ENCODE measurements around the gene FUS.
"Not testable (repeated sequence)": the region's sequence is repeated elsewhere in the genome, so short reads cannot be mapped to it uniquely, and the experiment has no call there.

FUS gene

DNA sequence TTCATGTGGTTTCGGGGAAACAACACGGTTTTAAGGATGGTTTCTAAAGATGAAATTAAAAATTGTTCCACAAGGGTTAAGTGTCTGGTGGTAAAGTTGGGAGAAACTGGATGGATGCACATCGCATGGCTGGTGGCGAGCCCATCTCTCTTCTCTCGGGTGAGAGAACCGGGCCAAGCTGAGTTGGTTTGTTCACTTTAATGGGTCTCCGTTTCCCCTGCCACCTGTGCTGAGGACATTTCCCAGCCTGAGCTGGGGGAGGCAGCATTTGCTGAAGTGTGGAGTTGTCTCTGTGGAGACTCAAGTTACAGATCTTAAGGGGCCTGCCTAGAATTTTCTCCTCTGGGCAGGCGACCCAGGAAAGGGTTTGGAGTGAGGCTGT is 7.9 kb downstream of the FUS start:
- DNase-seq = no peak

DNA sequence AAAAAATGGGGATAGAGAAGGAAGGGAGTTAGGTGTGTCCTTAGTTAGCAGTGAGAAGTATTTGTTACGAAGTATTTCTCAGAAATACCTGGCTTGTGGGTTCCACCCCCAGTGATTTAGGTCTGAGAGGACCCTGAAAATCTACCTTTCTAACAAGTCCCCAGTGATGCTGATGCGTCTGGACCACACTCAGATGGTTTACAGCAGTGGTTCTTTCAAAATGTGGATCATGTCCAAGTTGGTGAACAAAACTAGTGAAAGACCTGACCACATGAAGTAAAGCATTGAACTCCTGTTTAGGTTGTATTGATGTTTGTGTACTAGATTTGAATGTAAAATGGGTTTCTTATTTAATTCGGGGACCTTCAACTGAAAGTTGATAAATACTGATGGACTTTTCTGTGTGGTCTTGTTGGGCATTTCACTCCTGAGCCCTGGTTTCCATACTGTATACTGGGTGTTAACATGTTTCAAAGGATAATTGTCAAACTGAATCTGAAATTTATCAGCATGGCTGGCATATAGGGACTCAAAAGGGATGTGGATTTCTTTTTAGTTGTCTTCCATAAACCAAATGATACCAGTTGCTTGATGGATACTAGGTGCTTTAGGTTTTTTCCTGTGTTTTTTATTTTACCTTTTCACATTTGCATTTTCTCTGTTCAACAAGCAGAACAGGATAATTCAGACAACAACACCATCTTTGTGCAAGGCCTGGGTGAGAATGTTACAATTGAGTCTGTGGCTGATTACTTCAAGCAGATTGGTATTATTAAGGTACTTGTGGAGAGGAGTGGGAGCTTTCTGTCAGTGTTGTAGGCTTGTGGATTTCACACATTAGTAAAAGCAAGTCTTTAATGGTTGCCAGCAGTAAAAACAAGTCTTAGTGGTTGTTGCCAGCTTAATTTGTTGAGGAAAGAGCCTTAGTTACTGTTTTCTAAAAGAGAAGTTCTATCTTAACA is 8.8 kb downstream of the FUS start:
- DNase-seq = no peak

DNA sequence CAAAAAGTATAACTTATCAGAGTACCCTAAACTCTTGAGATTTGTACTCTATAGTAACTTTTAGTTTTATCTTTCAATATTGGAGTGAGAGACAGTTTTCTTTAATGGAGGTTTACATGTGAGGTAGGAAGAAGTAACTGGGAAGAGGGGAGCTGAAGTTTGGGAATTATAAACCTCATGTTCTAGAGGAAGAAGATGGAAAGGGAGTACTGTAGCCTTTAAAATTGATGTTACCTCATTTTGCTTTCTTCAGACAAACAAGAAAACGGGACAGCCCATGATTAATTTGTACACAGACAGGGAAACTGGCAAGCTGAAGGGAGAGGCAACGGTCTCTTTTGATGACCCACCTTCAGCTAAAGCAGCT is 9.5 kb downstream of the FUS start:
- no peak for DNase-seq

DNA sequence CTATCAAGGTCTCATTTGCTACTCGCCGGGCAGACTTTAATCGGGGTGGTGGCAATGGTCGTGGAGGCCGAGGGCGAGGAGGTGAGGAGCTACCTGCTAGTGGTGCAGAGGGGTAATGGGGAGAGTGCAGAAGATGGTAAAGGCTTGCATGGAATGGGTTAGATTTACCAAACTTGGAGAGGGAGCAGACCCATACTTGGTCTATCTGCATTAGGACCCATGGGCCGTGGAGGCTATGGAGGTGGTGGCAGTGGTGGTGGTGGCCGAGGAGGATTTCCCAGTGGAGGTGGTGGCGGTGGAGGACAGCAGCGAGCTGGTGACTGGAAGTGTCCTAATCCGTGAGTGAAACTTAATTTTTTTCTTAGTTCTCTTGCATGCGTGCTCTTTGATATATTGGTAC is 10.1 kb downstream of the FUS start:
- no peak for DNase-seq

DNA sequence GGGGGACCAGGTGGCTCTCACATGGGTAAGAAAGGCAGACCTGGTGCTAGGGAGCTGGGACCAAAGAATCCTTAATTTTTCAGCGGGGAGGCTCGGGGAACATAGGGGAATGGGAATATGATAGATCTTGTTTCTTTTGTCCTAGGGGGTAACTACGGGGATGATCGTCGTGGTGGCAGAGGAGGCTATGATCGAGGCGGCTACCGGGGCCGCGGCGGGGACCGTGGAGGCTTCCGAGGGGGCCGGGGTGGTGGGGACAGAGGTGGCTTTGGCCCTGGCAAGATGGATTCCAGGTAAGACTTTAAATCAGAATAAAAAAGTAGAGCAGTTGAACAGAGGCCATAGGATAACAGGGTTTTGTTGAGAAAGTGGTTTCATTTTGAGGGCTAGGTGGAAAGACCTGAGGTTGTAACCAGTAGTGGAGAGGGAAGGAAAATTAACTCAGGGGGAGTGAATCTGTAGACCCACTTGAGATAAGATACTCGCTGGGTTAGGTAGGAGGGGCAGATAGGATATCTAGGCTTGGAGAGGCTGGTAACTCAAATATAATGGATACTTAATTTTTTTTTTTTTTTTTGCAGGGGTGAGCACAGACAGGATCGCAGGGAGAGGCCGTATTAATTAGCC is 11.0 kb downstream of the FUS start:
- DNase-seq = no peak

DNA sequence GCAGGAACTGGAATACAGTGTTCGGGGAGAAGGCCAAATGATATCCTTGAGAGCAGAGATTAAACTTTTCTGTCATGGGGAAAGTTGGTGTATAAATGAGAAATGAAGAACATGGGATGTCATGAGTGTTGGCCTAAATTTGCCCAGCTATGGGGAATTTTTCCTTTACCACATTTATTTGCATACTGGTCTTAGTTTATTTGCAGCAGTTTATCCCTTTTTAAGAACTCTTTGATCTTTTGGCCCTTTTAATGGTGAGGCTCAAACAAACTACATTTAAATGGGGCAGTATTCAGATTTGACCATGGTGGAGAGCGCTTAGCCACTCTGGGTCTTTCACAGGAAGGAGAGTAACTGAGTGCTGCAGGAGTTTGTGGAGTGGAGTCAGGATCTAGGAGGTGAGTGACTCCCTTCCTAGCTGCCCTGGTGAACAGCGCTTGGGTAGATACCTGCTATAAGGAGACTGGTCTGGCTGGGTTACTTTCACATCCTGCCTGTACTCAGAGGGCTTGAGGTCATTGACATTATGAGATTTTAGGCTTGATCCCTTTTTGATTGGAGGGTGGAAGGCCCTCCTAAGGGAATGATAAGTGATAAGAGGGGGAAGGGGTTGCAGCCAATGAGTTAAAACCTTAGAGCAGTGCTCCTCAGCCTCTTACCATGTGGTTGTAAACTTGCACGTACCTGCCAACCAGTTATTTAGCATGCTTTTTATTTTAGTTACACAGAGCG is 11.9 kb downstream of the FUS start:
- no peak for DNase-seq

DNA sequence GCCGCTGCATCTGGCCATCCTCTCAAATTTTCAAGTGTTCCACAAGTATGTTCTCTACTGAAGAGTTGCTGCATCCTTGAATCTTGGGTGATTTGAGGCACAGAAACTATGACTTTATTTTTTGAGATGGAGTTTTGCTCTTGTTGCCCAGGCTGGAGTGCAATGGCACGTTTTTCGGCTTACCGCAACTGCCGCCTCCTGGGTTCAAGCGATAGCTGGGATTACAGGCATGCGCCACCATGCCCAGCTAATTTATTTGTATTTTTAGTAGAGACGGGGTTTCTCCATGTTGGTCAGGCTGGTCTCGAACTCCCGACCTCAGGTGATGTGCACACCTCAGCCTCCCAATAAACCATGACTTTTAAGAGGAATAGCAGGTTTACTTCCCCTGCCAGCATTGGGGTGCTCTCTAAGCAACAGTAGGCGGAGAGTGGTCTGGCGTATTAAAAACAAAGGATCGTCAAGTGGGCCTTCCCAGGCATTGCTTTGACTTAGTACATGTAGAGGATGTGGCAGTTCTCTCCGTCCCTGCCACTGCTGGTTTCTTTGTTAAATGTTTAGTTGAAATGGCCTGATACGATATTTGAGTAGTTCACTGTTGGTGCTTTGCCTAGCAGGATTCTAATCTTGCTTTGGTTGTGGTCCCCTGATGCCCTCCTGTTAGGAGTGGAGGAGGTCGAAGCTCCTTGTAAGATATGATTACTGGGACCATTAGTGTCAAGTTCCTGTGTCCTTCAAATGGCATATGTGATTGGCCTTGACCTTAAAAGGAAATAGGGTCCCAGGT is 13.1 kb downstream of the FUS start:
- DNase-seq = no peak

DNA sequence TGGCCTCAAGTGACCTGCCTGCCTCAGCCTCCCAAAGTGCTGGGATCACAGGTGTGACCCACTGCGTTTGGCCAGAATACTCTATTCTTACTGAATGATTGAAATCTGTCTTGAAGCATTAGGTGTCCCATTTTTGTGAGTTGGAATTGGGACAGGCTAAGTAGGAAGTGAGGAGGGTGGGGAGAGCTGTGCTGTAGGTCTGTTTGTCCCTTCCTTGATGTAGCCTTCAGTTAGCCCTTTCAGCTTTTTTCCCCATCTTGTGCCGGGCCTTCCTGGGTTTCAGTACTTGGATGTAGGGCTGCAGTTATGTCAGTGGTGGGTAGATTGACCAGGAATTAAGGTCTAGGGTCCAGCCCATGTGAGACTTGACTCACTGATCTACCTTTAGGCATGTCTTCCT is 13.9 kb downstream of the FUS start:
- no peak for DNase-seq

DNA sequence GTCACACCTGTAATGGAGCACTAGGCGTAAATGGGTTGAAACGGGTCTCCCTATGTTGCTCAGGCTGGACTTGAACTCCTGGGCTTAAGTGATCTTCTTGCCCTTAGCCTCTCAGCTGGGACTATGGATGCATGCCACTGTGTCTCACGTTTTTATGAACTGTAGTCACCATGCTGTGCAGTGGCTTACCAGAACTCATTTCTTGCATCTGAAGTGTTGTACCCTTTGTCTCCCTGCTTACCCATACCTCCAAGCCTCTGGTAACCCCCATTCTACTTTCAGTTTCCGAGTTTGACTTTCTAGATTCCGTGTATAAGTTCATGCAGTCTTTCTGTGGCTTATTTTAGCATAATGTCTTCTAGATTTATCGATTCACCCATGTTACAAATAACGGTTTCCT is 15.0 kb downstream of the FUS start:
- DNase-seq = no peak

DNA sequence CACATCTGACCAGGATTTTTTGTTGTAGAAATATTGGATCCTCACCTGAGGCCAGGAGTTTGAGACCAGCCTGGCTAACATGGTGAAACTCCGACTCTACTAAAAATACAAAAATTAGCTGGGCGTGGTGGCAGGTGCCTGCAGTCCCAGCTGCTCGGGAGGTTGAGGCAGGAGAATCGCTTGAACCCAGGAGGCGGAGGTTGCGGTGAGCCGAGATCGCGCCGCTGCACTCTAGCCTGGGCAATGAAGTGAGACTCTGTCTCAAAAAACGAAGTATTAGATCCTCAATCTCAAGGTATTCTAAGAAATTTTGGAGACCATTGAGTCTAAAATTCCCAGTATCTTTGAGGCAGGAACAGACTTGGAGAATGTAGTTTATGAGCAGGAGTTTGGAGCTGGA is 15.9 kb downstream of the FUS start:
- DNase-seq = not testable (repeated sequence)

DNA sequence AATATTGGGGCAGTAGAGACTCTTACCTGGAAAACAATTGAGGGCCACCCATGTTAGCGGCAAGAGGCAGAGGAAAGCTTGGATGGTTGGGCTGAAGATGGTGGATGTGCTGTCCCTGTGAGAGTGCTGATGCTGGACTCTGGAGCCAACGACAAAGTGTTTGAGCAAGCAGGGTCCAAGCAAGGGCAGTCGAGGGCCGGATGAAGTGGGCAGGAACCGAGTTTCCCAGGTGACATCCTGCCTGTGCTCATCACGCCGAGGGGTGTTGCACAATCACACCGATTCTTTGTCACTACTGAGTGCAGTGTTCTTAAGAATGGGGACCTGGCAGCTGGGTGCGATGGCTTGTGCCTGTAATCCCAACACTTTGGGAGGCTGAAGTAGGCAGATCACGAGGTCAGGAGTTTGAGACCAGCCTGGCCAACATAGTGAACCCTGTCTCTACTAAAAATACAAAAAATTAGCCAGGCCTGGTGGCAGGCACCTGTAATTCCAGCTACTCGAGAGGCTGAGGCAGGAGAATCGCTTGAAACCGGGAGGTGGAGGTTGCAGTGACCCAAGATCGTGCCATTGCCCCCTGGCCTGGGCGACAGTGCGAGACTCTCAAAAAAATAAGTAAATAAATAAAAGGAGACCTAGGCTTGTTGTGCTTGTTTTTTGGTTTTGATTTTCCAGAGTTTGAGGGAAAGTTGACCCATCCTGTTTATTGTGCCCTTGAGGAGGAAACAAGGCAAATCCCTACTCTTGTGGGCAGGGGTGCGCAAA is 16.6 kb downstream of the FUS start:
- no peak for DNase-seq

DNA sequence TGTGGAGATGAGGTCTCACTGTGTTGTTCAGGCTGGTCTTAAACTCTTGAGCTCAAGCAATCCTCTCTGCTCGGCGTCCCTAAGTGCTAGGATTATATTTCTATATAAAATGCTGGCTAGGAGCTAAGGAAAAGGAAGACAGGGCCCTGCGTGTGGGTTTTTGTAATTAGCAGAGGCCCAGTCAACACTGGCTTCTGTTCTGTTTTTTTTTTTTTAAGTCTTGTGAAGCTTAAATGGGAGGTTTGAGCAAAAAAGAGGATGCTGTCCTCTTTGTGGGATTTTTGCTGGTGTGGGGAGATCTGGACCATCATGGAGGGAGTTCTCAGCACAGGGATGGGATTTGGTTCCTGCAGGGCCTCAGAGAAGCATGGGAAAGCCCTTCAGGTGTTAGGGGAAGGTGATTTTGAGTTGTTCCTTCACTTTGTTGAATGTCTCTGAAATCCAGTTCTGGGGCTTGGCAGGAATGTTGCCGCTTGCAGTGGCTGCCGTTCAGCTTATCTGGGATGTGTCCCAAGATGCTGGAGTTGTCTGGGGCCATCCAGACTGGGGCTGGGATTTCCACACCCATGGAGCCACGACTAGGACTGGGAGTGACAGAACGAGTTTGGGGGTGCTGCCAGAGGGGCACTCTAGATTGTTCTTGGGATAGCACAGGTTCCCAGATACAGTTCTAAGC is 18.4 kb downstream of the FUS start:
- no peak for DNase-seq

DNA sequence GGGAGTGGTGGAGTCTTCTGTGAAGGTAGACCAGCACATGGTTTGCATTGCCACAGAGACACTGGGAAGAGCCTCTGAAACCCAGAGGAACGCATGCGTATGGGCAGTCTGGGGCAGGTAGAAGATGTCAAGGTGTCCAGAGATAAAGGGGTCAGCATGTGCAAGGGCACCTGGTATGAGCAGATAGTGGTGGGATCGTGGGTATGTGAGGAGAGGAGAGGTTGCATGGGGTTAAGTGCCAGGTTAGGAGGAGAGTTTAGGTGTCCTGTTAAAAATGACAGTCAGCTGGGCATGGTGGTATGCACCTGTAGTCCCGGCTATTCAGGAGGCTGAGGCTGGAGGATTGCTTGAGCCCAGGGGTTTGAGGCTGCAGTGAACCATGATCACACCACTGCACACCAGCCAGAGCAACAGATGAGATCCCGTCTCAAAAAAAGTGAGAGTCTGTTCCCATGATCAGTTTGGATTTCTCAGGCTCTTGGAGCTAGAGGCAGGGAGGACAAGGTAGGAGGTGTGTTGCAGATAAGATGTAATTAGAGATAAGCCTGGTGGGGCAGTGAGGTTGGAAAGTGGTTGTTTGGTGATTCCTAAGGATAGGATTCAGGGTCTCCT is 19.6 kb downstream of the FUS start:
- no peak for DNase-seq

DNA sequence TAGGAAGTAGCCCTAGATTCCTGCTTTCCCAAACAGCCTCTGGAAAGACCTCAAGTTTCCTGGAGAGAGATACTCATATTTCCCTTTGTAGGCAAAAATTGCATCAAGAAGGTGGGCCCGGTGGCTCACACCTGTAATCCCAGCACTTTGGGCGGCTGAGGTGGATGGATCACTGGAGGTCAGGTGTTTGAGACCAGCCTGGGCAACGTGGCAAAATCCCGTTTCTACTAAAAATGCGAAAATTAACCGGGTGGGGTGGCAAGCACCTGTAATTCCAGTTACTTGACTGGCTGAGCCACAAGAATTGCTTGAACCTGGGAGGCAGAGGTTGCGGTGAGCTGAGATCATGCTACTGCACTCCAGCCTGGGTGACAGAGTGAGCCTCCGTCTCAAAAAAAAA is 20.2 kb downstream of the FUS start:
- not testable (repeated sequence) for DNase-seq

DNA sequence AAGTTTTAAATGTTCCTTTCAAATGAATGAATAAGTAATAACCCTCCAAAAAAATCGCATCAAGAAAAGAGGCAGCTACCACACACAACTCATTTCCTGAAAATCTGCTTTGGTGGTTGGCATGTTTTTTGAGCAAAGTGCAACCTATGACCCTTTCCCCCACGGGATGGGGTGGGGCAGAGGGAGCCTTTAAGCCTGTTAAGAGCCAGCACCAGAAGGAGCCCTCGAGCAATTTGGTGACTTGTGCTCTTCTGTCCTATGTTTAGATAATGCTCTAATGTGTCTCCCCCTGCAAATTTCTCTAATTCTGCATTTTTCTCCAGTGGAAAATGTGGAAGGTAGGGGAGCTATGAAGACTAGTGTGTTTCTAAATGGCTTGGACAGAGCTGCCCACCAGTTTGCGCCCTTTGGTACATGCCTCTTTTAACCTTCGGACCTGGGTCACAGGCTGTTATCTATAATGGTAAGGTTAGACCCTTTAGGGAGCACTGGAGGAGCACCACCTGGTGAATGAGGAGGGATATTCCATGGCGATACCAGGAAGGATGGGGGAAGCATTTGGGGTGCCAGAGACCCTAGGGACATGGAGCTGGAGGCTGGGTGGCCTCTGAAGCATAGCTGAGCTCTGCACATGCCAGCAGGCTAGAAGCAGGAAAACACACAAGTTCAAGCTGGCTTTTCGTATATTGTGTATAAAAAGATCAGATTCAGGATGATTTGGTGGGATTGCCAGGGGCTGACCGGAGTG is 21.1 kb downstream of the FUS start:
- DNase-seq = no peak

DNA sequence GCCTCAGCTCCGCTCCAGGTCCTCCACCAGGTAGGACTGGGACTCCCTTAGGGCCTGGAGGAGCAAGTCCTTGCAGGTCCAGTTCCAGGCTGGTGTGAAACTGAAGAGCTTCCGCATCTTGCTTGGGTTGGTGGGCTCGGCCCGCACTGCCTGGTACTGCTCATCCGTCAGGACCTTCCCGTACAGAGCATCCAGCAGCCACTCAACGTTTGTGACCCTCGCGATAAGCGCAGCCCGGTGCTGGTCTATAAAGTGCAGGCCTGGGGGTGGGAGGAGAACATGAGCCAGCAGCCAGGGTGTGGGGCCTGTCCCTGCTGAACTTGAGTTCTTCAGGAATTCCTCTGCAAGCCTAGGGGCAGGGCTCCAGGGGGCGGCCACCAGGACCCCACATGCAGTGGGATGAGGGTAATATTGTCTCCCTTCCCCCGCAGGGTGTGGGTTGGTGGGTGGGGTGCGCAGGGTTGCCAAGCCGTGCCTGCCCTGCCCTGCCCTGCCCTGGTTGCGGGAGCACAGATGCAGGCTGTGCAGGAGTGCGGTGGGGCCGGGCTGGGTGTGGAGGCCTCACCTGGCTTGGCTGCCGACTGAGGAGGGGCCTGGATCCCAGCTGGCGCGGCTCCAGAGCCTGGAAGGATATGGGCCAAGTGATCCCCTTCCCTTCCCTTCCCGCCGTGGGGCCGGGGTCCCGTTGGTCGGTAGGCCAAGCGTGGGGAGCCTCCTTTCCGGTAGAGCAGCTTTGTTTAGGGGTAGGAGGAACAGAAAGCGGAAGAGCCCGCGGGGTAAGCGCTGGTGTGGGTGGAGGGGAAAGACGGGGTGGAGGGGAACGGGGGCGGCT is 21.9 kb downstream of the FUS start:
- no peak for DNase-seq

DNA sequence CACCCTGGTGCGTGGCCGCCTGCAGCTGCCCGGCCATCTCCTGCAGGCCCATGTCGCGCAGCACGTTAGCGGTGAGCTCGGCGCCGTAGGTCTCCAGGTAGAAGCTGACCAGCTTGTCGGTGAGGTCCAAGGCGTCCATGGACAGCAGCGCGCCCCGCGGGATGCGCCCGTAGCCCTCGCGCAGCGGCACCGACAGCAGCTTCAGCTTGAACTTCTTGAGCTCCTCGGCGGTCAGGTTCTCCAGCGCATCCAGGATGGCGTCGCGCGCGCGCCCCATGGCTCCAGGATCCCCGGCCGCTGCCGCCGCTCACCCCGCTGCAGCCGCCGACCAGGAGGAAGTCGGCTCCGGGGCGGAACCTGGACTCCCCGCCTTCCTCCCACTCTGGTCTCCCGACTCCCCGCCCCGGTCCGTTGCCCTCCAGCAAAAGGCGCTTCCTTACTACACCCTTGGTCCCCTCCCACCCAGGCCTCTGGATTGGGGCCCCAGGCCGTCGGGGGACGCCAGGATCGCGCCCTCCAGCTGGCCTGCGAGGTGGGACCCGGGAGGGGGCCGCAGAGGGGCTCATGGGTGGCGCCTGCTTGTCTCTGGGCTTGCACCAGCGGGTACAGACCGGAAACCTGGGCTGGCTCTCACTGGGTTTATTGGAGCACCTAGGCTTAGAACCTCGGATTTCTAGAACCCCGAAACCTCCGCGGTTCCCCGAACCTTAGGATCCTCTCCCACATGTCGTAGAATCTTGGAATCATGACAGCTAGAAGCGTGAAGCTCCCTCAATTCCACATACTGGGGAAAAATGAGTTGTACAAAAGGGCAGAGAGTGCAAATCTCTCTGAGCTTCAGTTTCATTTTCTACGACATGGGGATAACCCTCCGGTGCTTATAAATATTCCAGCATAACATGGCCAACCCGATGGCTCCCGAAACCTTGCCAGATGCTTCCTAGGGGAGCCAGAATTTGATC is 22.8 kb downstream of the FUS start, which contains the start of gene PYCARD:
PYCARD (minus strand) TSS at position 347 of the 962 bp plus-strand sequence; CDS start at position 277, 70 bp downstream.
- DNase-seq = no peak
